Trophoblast cell (in vitro differentiated cells and primary cell): ENCODE results near the gene KRTAP3-2. TPM values are rescaled to one million over a fixed set of nuclear protein-coding genes. Genes with fewer than 3 reads are reported as not detected.
"Not testable (repeated sequence)": the region's sequence is repeated elsewhere in the genome, so short reads cannot be mapped to it uniquely, and the experiment has no call there.

ENCODE experiments used
- DNase-seq, 2 donors: peaks; one replicate each; pipeline ENCODE4 v3.0.0-alpha.2; 2016
- H2AFZ ChIP-seq: 2 replicates; pipeline ENCODE4 v1.6.1; 2013; ENCODE audit warnings: low read length, moderate library complexity, mild to moderate bottlenecking; ENCODE audit not compliant: insufficient read depth, poor library complexity
- H2AK5ac ChIP-seq: 2 replicates; pipeline ENCODE4 v1.6.1; 2013; ENCODE audit warnings: mild to moderate bottlenecking, low read length
- H2BK120ac ChIP-seq: 2 replicates; pipeline ENCODE4 v1.6.1; 2013; ENCODE audit warnings: low read length, mild to moderate bottlenecking, moderate library complexity; ENCODE audit not compliant: insufficient read depth, poor library complexity
- H2BK12ac ChIP-seq: 2 replicates; pipeline ENCODE4 v1.6.1; 2013; ENCODE audit warnings: mild to moderate bottlenecking, low read length, moderate library complexity
- H2BK5ac ChIP-seq: 2 replicates; pipeline ENCODE4 v1.6.1; 2013; ENCODE audit warnings: low read length, low read depth, moderate library complexity, mild to moderate bottlenecking; ENCODE audit not compliant: poor library complexity
- H3K14ac ChIP-seq: 2 replicates; pipeline ENCODE4 v1.6.1; 2013; ENCODE audit warnings: mild to moderate bottlenecking, low read length
- H3K18ac ChIP-seq: 2 replicates; pipeline ENCODE4 v1.6.1; 2013; ENCODE audit warnings: mild to moderate bottlenecking, low read length
- H3K23ac ChIP-seq: 2 replicates; pipeline ENCODE4 v1.6.1; 2013; ENCODE audit warnings: low read length
- H3K27ac ChIP-seq: 2 replicates; pipeline ENCODE4 v1.5.1; 2013; ENCODE audit warnings: low read depth, mild to moderate bottlenecking, inconsistent platforms, low read length, moderate library complexity
- H3K27me3 ChIP-seq: 2 replicates; pipeline ENCODE4 v1.6.1; 2013; ENCODE audit warnings: inconsistent platforms, mild to moderate bottlenecking, low read length, moderate library complexity; ENCODE audit not compliant: insufficient read depth
- H3K36me3 ChIP-seq, 2 experiments: 1 replicate in 1 of 2; 2 replicates in 1 of 2; pipeline ENCODE4 v1.6.1; 2013; ENCODE audit warnings: low read length in 2 of 2, mild to moderate bottlenecking in 2 of 2, moderate library complexity in 1 of 2; ENCODE audit not compliant: insufficient read depth in 2 of 2, control insufficient read depth in 1 of 2
- H3K4ac ChIP-seq: 2 replicates; pipeline ENCODE4 v1.6.1; 2013; ENCODE audit warnings: low read depth, mild to moderate bottlenecking, low read length, moderate library complexity
- H3K4me1 ChIP-seq, 2 experiments: 1 replicate in 1 of 2; 2 replicates in 1 of 2; pipeline ENCODE4 v1.6.1; 2013; ENCODE audit warnings: low read length in 2 of 2, mild to moderate bottlenecking in 2 of 2, moderate library complexity in 1 of 2; ENCODE audit not compliant: insufficient read depth in 2 of 2, control insufficient read depth in 1 of 2
- H3K4me2 ChIP-seq: 2 replicates; pipeline ENCODE4 v1.6.1; 2013; ENCODE audit warnings: inconsistent platforms, mild to moderate bottlenecking, low read length, moderate library complexity
- H3K4me3 ChIP-seq: 2 replicates; pipeline ENCODE4 v1.5.1; 2013; ENCODE audit warnings: mild to moderate bottlenecking, low read depth, low read length, inconsistent platforms
- H3K79me1 ChIP-seq: one replicate; pipeline ENCODE4 v1.6.1; 2013; ENCODE audit warnings: low read length
- H3K79me2 ChIP-seq: 2 replicates; pipeline ENCODE4 v1.6.1; 2013; ENCODE audit warnings: low read length, mild to moderate bottlenecking; ENCODE audit not compliant: control insufficient read depth, insufficient read depth, poor library complexity
- H3K9ac ChIP-seq: 2 replicates; pipeline ENCODE4 v1.6.1; 2013; ENCODE audit warnings: mild to moderate bottlenecking, low read length
- H3K9me3 ChIP-seq: 2 replicates; pipeline ENCODE4 v1.6.1; 2013; ENCODE audit warnings: low read depth, mild to moderate bottlenecking, control low read depth, inconsistent platforms, low read length; ENCODE audit not compliant: insufficient read depth
- H4K12ac ChIP-seq: 2 replicates; pipeline ENCODE4 v1.6.1; 2013; ENCODE audit warnings: low read depth, mild to moderate bottlenecking, low read length, moderate library complexity
- H4K8ac ChIP-seq: 2 replicates; pipeline ENCODE4 v1.6.1; 2013; ENCODE audit warnings: low read depth, mild to moderate bottlenecking, low read length, moderate library complexity
- H4K91ac ChIP-seq: one replicate; pipeline ENCODE4 v1.6.1; 2013; ENCODE audit warnings: low read depth, mild to moderate bottlenecking, low read length, moderate library complexity
- WGBS: extraction: QIAGEN DNeasy Blood & Tissue Kit; methylation state at CpG from one replicate; pipeline ENCODE4 v1.1.7; 2013; ENCODE audit warnings: missing lambda C conversion rate; ENCODE audit not compliant: insufficient read length, insufficient coverage; ENCODE audit errors: extremely low coverage; 5-methylcytosine and 5-hydroxymethylcytosine counted together
- polyA plus RNA-seq: library from polyadenylated mRNA; stranded (reverse); fragments of 200-250 nt; gene quantifications from 2 replicates; pipeline ENCODE4 v1.2.3, GENCODE V29; 2013

Gene KRTAP3-2
- not detected in 2 replicates for polyA plus RNA-seq

GRCh38 chr17:40999563-40999962 lies at the start of gene KRTAP3-2:
Gene KRTAP3-2 (minus strand): TSS chr17:40999906. CDS start chr17:40999853, 53 bp downstream.
- not testable (repeated sequence) for H3K79me2 ChIP-seq, H2AFZ ChIP-seq, H3K4me2 ChIP-seq, H4K12ac ChIP-seq, H3K9me3 ChIP-seq, H3K18ac ChIP-seq, H3K9ac ChIP-seq, H2AK5ac ChIP-seq, H3K4me1 ChIP-seq, H3K27me3 ChIP-seq, DNase-seq, H2BK12ac ChIP-seq, H3K27ac ChIP-seq, H3K14ac ChIP-seq, H3K4me3 ChIP-seq, H3K4ac ChIP-seq, H3K36me3 ChIP-seq, H4K91ac ChIP-seq, H3K23ac ChIP-seq, H3K79me1 ChIP-seq, H2BK120ac ChIP-seq, H2BK5ac ChIP-seq, H4K8ac ChIP-seq
- WGBS = no CpG with 5 or more reads among the region's 6 CpGs

DNA sequence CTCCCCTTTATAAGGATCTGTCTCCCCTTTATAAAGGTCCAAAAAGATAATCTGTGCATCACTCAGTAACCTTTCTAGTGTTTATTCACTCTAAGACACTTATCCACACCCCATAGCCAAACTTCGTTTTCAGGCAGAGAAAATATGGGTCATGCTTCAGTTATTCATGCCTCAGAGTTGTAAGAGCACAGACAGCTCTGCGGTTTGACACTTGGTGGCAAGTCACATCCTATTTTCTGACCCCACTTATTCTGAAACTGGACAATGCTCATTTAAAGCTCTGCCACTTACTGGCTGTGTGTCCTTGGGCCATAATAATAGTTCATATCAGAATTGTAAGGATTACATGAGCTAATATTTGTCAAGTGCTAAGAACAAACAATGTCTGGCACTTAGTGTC lies 49.4 kb upstream of the KRTAP3-2 start:
- DNase-seq = peak; percentile 31 to 81
- Histone ChIP-seq H2BK120ac (no peak overlapping the region), H3K4me2 (peak overlapping the region; percentile 27), H4K91ac (no peak overlapping the region), H4K8ac (no peak overlapping the region), H2BK5ac (no peak overlapping the region), H3K27ac (peak overlapping the region; percentile 80), H3K4ac (no peak overlapping the region), H3K4me3 (no peak overlapping the region), H3K4me1 (peaks cover 5 to 6% of the 10 kb centered on the region in 2 experiments), H3K79me1 (peaks cover 5% of the 10 kb centered on the region), H2AK5ac (no peak overlapping the region), H2AFZ (no peak overlapping the region), H3K23ac (no peak overlapping the region), H3K79me2 (no peaks in the 10 kb centered on the region), H4K12ac (no peak overlapping the region), H3K27me3 (no peaks in the 10 kb centered on the region), H3K36me3 (no peaks in the 10 kb centered on the region), H2BK12ac (no peak overlapping the region), H3K9me3 (no peaks in the 10 kb centered on the region), H3K18ac (no peak overlapping the region), H3K9ac (no peak overlapping the region), H3K14ac (no peak overlapping the region)
- WGBS = no CpG with 5 or more reads among the region's 2 CpGs

DNA sequence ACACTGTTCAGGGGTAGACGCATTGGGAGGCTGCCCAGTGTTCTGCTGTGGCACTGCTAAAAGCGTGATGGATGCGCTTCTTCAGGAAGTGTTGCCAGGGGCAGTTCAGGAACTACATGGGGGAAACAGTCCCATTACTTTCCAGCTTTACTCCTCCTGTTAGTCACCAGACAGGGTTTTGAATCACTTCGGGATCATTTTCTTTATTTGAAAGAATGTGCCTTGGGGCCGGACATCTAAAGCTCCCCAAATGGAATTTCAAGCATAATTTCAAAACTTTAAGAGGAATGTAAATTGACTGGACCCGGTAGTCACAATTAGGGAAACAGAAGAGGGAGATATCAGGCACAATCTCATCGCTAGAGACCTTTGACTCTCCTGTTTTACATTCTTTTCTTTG lies 48.7 kb upstream of the KRTAP3-2 start:
- Histone ChIP-seq H4K8ac (no peak overlapping the region), H4K91ac (peak overlapping the region; percentile 72), H2BK120ac (no peak overlapping the region), H2AFZ (no peak overlapping the region), H3K4me2 (peak overlapping the region; percentile 27), H2BK12ac (no peak overlapping the region), H3K9me3 (no peaks in the 10 kb centered on the region), H3K18ac (no peak overlapping the region), H3K14ac (peak overlapping the region; percentile 48), H3K36me3 (no peaks in the 10 kb centered on the region), H3K4me3 (no peak overlapping the region), H3K79me1 (peaks cover 5% of the 10 kb centered on the region), H2AK5ac (no peak overlapping the region), H3K79me2 (no peaks in the 10 kb centered on the region), H4K12ac (no peak overlapping the region), H3K4me1 (peaks cover 5 to 6% of the 10 kb centered on the region in 2 experiments), H3K4ac (no peak overlapping the region), H3K23ac (no peak overlapping the region), H3K27ac (peak overlapping the region; percentile 81), H3K9ac (no peak overlapping the region), H2BK5ac (peak overlapping the region; percentile 84), H3K27me3 (no peaks in the 10 kb centered on the region)
- peak; percentile 84 to 97 for DNase-seq
- no CpG with 5 or more reads among the region's 7 CpGs for WGBS

DNA sequence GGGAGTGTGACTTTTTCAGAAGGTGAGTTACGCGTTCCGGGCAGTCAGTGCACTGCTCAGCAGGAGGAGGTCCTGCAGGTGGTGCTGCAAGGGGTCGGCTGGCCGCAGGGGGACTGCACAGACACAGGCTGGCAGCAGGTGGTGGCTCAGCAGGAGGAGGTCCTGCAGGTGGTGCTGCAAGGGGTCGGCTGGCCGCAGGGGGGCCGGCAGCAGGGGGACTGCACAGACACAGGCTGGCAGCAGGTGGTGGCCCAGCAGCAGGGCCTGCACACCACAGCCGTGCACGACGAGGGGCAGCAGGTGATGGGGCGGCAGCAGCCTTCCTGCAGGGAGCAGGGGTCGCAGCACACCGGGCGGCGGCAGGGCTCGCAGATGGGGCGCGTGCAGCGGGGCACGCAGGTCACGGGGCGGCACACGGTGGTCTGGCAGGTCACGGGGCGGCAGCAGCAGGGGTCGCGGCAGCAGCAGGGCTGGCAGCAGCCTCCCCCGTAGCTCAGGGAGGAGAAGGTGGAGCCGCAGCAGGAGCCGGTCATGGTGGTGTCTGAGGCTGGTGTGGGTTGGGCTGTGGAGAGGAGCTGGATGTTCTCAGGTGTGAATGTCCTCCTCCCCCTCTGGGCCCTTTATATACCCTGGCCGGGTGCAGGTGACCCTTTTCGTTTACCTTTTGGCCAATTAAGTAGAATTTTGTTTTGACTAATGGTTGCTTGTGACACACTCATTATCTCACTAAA lies 47.2 kb upstream of the KRTAP3-2 start, which contains the start of gene KRTAP2-1:
TSS of gene KRTAP2-1 (minus strand) at position 582 of the 731 bp plus-strand sequence. CDS start at position 533, 49 bp downstream.
- H3K36me3 ChIP-seq, H3K79me2 ChIP-seq, H3K9ac ChIP-seq, H3K4me1 ChIP-seq, H4K12ac ChIP-seq, H3K27me3 ChIP-seq, H3K4me3 ChIP-seq, DNase-seq, H2AFZ ChIP-seq, H3K79me1 ChIP-seq, H3K23ac ChIP-seq, H3K9me3 ChIP-seq, H3K4me2 ChIP-seq: not testable (repeated sequence)
- H2AK5ac ChIP-seq = peak within 1 kb of the TSS; percentile 54
- H2BK12ac ChIP-seq = peak within 1 kb of the TSS; percentile 88
- H3K27ac ChIP-seq = peak within 1 kb of the TSS; percentile 81
- peak within 1 kb of the TSS; percentile 52 for H3K4ac ChIP-seq
- H4K91ac ChIP-seq = peak within 1 kb of the TSS; percentile 72
- peak within 1 kb of the TSS; percentile 66 for H3K14ac ChIP-seq
- no CpG with 5 or more reads among the region's 33 CpGs for WGBS
- H4K8ac ChIP-seq = peak within 1 kb of the TSS; percentile 23
- peak within 1 kb of the TSS; percentile 57 for H3K18ac ChIP-seq
- H2BK5ac ChIP-seq = peak within 1 kb of the TSS; percentile 84
- H2BK120ac ChIP-seq = peak within 1 kb of the TSS; percentile 84
